GM19351 (cell line): Measurements from ENCODE around the gene PAM16.
"Not testable (repeated sequence)": the region's sequence is repeated elsewhere in the genome, so short reads cannot be mapped to it uniquely, and the experiment has no call there.

ENCODE experiments used
- ATAC-seq: cut with Tn5 transposase; IDR thresholded peaks from one replicate; pipeline ENCODE4 v1.9.1; 2021; ENCODE audit warnings: mild to moderate bottlenecking, moderate library complexity; ENCODE audit not compliant: unreplicated experiment

PAM16 gene

DNA sequence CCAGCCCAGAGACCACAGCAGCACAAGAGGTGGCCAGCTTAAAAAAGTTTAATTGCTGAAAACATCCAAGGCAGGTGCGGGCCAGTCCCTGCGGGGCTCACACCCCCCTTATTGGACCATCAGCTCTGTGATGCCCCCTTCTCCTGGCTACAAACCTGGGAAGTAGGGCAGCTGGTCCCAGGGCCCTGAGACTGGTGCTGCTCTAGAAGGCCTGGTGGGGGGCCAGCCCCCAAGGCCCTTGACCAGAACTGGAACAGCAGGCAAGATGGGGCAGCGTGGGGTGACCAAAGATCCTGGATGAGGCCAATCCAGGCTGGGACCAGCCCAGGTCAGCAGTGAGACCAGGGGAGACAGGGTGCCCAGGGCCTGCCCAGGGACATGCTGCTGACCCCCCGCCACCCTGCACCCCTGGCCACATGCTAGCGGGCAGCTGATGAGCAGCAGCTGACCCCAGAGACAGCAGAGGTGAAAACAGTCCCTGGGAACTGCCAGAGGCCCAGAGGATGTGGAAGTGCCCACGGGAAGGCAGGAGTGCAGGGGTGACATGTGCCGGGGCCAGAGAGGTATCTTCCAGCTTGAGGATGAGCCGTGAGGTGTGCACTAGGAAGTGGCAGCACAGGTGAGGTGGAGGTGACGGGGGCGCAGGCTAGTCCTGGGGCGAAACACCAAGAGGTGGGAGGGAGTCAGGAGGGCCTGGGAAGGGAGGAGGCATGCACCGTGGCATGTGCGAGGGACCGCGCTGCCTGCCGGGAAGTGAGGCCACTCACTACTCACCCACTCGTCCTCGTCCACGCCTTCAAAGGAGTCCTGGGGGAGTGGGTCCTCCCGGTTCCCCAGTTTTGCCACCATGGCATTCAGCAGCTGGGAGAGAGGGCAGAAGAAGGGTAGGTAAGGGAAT lies 3.6 kb upstream of the PAM16 start:
- ATAC-seq: no peak

DNA sequence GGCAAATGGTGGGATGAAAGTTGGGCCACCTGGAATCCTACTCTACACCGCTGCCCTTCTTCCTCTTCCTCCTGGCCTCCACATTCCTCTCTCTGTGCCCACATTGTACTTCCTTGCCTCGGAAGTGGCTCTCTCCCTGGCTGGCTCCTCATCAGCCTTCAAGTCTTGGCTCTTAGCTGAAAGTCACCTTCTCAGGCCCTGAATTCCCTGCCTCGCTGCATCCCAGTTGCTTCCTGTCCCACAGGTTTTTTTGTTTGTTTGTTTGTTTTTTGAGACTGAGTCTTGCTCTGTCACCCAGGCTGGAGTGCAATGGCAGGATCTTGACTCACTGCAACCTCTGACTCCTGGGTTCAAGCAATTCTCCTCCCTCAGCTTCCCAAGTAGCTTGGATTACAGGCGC lies 2.6 kb upstream of the PAM16 start:
- no peak for ATAC-seq

DNA sequence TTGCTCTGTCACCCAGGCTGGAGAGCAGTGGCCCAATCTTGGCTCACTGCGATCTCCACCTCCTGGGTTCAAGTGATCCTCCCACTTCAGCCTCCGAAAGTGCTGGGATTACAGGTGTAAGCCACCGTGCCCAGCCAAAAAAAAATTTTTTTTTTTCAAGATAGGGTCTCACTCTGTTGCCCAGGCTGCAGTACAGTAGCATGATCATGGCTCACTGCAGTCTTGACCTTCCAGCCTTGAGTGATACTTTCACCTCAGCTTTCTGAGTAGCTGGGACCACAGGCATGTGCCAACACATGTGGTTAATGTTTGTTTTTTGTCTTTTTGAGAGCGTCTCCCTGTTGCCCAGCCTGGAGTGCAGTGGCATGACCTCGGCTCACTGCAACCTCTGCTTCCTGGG lies 1.7 kb upstream of the PAM16 start:
- ATAC-seq: no peak

DNA sequence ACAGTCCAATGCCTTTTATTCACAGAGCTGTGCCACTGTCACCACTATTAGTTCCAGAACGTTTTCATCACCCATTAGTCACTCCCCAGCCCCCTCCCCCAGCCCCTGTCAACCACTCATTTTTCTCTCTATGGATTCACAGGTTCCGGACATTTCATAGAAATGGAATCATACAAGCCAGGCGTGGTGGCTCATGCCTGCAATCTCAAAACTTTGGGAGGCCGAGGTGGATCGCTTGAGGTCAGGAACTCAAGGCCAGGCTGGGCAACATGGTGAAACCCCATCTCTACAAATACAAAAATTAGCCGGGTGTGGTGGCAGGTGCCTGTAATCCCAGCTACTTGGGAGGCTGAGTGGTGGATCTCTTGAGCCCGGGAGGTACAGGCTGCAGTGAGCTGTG lies 759 bp upstream of the PAM16 start:
- no peak for ATAC-seq

DNA sequence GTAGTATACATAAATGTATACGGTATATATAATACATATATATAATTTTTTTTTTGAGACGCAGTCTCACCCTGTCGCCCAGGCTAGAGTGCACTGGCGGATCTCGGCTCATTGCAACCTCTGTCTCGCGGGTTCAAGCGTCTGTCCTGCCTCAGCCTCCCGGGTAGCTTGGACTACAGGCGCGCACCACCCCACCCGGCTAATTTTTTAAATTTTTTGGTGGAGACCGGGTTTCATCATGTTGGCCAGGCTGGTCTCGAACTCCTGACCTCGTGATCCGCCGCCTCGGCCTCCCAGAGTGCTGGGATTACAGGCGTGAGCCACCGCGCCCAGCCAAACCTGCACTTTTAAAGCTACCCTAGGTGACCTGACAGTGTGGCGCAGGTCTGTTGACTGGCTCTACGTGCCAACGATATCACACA lies 745 bp downstream of the PAM16 start:
- no peak for ATAC-seq

DNA sequence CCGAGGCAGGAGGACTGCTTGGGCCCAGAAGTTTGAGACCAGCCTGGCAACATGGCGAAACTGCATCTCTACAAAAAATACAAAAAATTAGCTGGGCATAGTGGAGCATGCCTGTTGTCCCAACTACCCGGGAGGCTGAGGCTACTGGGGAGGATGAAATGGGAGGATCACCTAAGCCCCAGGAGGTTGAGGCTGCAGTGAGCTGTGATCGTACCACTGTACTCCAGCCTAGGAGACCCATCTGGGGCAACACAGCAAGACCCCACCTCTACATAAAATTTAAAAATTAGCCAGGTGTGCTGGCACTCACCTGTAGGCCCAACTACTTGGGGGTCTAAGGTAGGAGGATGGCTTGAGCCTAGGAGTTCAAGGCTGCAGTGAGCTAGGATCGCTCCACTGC lies 1.8 kb downstream of the PAM16 start:
- ATAC-seq: no peak

DNA sequence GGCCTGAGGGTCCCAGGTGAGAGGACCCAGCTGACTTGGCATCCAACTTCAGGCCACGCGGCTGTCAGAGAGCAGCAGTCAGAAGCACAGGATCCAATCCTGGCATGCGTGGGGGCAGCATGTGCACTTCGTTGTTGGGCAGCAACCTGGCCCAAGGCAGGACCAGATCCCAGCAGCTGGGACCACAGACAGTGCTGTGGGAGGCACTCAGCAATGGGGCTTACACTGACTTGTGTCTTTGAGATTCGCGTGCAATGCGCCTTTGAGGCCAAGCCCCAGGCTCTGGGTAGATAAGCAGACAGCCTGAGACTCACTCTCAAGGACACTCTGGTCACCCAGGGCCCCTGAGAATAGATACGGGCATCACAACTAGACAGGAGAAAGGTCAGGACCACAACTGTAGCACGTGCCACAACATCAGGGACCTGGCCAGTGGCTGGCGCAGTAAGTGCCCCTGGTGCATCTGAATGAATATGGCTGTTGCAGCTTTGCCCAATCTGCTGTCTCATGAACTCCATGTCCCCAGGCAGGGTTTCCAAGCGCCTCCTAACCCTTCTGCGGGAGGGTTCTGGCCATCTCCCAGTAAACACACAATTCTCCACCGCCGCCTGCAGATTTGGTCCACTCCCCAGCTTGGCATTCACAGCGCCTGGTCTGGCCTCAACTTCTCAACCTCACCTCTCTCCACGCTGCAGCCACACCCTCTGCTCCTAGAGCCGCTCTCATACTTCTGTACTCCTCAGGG lies 3.2 kb downstream of the PAM16 start:
- ATAC-seq: no peak

DNA sequence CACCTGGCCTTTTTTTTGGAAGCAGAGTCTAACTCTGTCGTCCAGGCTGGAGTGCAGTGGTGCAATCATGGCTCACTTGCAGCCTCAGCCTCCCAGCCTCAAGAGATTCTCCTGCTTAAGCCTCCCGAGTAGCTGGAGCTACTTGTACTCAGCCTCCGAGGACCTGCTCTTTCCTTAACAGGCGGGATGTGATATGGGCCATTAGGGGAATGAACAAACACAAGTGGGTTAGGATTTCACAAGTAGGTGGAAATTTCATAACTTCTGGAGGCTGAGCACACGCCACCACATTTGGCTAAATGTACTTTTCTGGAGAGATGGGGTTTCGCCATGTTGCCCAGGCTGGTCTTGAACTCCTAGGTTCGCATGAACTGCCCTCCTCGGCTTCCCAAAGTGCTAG lies 4.1 kb downstream of the PAM16 start:
- ATAC-seq: no peak

DNA sequence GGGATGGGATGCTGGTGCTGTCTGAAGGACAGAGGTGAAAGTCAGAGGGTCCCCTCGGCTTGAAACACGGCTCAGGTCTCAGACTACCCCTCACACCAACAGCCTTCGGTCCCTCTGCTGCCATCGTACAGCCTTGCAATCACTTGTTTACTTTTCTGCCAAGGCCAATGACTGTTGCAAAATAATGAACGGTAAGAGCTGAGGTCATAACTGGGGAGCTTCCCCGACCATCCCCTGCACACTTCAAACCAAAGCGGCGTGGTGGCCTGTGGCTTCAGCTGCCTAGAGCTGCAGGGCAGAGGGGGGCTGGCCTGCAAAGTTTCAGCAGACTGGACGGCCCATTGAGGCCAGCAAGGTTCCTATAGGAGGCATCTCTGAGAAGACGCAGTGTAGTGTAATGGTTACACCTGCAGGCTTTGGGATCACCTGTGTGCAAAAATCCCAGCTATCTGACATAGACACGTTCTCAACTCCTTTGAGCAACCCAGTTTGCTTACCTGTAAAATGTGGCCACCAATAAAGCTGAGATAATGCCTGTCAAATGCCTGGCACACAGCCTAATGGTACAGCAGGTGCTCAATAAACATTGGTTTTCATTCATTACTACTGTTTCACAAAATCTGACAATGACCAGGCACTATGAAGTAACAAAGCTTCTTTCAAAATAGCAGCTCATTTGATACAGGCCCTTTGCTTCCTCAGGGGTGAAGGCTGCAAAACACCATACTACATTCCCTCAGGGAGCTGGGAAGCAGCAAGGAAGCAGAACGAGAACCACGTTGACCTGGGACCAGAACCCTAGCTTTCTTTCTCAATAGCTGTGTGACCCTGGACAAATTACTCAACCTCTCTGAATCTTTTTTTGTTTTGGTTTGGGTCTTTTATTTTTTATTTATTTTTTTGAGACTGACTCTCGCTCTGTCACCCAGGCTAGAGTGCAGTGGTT lies 5.0 kb downstream of the PAM16 start:
- ATAC-seq: no peak

DNA sequence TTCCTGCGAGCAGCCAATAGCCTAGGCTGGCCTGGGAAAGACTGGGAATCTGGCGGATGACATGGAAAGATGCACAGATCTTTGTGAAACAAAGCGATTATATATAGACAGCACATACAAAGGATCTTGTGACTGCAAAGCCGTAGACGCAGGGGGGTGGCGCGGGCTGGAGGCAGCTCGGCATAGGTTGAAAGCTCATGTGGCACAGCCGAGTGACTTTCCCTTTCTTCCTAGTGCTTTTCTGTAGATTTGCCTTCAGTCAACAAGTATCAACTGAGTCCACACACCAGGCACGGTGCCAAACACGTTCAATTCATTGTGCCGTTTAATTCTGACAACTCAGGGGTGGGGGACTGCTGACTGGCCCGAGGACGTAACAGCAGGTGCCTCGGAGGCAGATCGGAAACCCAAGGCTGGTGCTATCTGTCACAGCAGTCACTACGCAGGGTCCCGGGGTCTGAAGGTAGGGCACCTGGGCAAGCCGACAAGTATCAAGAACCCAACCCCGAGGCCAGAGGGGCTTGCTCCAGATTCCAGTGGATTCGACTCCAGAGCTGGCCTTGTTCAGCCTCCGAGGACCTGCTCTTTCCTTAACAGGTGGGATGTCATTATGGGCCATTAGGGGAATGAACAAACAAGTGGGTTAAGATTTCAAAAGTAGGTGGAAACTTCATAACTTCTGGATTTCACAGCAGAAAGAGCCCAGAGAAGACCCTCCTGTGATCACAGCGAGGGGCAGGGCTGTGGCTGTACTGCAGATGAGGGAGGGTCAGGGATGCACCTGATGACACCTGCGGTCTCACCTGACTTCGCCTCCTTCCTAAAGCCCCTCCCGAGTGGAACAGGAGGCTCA lies 5.9 kb downstream of the PAM16 start:
- ATAC-seq: no peak

DNA sequence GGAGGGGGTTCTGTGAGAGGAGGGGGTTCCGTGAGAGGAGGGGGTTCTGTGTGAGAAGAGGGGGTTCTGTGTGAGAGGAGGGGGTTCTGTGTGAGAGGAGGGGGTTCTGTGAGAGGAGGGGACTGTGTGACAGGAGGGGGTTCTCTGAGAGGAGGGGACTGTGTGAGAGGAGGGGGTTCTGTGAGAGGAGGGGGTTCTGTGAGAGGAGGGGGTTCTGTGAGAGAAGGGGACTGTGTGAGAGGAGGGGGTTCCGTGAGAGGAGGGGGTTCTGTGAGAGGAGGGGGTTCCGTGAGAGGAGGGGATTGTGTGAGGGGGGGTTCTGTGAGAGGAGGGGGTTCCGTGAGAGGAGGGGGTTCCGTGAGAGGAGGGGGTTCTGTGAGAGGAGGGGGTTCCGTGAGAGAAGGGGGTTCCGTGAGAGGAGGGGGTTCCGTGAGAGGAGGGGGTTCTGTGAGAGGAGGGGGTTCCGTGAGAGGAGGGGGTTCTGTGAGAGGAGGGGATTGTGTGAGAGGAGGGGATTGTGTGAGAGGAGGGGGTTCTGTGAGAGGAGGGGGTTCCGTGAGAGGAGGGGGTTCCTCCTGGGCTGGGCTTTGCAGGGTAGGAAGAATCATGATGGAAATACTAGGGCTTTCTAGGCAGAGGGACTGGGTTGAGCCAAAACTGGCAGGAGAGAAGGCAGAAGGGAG lies 6.7 kb downstream of the PAM16 start:
- not testable (repeated sequence) for ATAC-seq

DNA sequence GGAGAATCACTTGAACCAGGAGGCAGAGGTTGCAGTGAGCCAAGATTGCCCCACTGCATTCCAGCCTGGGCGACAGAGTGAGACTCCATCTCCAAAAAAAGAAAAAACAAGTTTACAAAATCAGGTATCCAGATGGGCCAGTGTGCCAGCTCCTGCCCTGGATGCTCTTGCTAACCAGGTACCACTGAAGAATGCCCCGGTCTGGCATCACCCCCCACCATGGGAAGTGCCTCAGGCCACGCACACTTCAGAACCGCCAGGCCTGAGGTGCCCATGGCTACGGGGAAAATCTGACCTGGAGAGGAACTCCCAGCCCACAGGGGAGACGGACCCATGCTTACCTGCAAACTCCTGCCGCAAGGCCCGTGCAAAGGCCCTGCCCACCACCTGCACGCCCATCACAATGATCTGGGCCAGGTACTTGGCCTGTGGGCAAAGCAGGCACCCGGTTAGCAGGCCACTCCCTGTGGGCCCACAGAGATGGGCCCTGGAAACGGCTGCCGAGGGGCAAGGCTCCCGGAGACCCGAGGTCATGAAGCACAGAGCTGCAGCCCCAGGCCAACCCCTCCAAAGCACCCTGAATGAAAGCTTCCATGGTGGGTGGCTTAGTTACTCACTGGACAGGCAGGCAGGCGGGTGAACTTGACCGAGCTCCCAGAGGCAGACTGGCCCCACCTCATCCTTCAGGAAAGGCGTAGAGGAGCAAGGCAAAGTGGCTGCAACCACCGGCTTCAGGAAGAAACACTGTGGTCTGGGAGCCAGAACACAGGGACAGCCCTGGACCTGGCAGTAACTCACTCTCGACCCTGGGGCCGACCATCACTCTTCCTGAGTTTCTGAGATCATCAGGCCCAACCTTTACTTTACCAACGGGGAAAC lies 8.0 kb downstream of the PAM16 start:
- ATAC-seq: no peak

DNA sequence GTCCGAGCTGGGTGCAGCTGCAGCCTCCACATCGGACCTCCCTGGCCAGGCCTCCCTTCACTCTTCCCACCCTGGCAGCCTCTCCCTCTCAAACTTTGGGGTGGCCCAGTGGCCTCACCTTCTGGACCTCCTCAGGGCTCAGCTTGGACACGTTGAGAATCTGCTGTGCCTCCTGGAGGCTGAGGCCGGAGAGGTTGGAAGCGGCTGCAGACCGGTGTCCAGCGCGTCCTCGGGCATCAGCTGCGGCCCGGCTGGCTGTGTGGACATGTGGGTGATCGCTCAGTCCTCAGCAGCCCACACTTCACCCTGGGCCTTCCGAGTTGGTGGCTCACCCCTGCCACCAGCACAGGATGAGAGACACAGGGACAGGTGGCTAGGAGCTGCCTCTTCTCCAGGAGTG lies 9.9 kb downstream of the PAM16 start:
- ATAC-seq: no peak

DNA sequence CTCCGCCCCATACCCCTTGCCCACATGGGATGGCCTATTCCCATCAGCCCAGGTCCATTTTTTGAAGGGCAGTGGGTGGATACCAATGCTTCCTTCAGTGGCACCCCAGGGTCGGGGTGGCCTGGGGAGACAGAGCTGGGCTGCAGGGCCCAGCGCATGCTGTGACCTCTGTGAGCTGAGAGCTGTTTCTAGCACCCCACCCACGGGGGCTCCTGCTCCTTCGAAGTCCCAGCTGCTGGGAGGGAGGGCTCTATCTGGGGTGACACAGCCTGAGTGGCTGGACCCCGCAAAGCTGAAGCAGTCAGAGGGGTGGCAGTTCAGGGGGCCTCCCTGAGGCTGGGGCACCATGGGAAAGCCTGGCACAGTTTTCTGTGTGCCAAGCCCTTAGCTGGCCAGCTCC lies 10.7 kb downstream of the PAM16 start:
- ATAC-seq: no peak

DNA sequence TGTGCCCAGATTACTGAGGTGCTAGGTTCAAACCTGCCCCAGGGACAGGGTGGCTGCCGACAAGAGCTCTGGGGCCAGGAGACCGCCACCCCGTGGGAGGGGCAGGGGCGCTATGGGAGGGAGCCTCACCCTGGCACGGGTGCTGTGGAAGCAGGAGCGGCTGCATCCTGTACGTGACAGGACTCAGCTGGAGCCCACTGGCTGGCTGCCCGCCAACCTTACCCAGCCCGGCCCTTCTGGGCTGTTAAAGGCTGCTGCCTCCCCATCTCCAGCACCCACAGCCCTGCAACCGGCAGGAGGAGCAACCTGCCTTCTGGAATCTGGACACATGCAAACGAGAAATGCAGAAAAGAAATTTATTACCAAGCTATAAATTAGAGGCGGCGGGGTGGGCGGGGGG lies 11.2 kb downstream of the PAM16 start:
- no peak for ATAC-seq

DNA sequence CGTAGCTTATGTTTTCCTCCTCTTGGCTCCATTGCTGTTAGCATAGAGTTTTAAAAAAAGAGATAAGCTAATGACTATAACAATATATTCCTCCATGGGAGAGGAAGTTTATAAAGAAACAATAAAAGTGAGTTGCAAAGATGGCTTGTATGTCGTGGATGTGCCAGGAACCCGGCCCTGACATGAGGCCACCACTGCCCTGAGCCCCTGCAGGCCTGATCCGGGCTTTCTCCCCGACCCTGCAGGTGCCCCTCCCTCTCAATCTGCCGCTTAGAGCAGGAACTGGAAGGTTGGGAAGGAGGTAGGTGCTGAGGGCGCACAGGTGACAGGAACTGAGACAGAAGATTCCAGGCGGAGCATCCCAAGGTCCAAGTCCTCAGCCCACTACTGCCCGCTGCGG lies 11.7 kb downstream of the PAM16 start:
- ATAC-seq: no peak

DNA sequence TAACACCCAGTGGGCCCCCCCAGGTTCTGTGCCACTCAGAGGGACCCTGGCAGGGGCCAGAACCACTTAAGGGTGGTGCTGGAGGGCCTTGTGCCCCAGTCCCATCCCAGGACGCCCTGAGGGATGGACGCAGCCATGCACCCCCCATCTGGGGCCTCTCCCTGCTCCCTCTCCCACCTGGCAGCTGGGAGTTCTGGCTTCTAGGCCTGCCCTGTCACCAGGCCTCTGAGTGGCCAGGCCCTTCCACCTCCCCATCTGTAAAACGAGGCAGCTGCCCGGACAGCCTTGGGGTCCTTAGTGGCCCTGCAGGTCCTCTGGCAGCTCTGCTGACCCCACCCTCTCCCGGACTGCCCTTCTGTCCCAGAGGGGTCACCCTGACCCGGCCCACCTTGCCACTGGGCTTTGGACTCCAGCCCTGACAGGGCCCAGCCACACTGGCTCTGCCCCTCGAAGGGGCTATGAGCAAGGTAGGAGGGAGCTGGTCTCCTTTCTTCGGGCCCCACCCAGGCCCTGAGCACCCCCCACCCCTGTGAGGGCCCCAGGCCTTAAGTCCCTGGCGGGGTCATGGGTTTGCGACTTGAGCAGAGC lies 12.3 kb downstream of the PAM16 start:
- ATAC-seq: no peak

DNA sequence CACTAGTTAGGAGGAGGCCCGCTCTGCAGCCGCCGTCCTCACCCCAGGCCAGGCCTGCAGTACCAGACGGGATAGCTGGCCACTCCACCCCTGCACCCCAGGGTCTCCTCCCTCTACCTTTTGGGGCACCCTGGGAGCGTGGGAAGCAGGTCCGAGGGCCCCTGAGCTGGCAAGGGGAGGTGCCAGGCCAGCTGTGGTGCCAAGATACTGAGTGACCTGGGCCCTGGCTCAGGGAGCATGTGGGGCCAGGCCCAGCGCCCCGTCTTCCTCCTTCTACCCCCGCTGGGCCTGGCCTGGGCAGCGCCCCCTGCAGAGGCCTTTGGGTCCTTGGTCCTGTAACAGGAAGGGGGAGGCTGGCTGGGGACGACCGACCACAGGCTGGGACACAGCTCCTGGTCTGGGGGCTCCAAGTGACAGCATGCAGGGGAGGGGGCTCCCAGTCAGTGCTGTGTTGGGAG lies 13.0 kb downstream of the PAM16 start:
- ATAC-seq: no peak
